HG03280 (cell line): ENCODE measurements around the gene YLPM1.
A peak's percentile ranks its signal among the peaks of the same experiment; 100 is the strongest.

Experiments
- ATAC-seq: cut with Tn5 transposase; IDR thresholded peaks from one replicate; pipeline ENCODE4 v1.9.1; 2021; ENCODE audit warnings: mild to moderate bottlenecking, moderate library complexity; ENCODE audit not compliant: unreplicated experiment

YLPM1 gene

GRCh38 chr14:74865156-74865555 lies 102.0 kb downstream of the YLPM1 start:
- ATAC-seq: no peak

GRCh38 chr14:74866708-74867389 lies 103.7 kb downstream of the YLPM1 start:
- no peak for ATAC-seq

GRCh38 chr14:74867673-74868072 lies 104.6 kb downstream of the YLPM1 start:
- no peak for ATAC-seq

- ATAC-seq: no peak
These were observed 105.6 kb downstream of the YLPM1 start for GRCh38 chr14:74868739-74869138.

- no peak for ATAC-seq
These were observed 108.7 kb downstream of the YLPM1 start for GRCh38 chr14:74871819-74872218.

GRCh38 chr14:74875204-74875603 lies 112.1 kb downstream of the YLPM1 start:
- no peak for ATAC-seq

- peak; percentile 58 for ATAC-seq
These were observed 113.1 kb downstream of the YLPM1 start, which contains the start of gene PROX2 for GRCh38 chr14:74875941-74876913. Gene PROX2, minus strand, starts transcription at chr14:74876145. Its CDS starts 12,311 bp downstream, at chr14:74863834.

GRCh38 chr14:74879427-74880182 lies 116.5 kb downstream of the YLPM1 start:
- ATAC-seq: no peak

- ATAC-seq: peak; percentile 95
These were observed 118.5 kb downstream of the YLPM1 start, which contains the start of gene DLST for GRCh38 chr14:74881431-74882102. Gene DLST, plus strand, starts transcription at chr14:74881916. Its CDS starts 38 bp downstream, at chr14:74881954.

GRCh38 chr14:74882103-74882920 lies 119.2 kb downstream of the YLPM1 start:
- ATAC-seq: peak; percentile 43
